Liver (tissue), 9 donors: ENCODE results near the gene ARMH3. TPM values are rescaled to one million over a fixed set of nuclear protein-coding genes. Genes with fewer than 3 reads are reported as not detected.

ENCODE experiments used
- DNase-seq: peaks from one replicate; pipeline ENCODE4 v3.0.0-alpha.2; 2017; ENCODE audit warnings: low spot score
- H3K27ac ChIP-seq, 2 donors: one replicate each; pipeline ENCODE4 v1.7.0; 2013; ENCODE audit warnings: inconsistent platforms in 2 of 2, low read length in 2 of 2, control low read depth in 1 of 2, low read depth in 1 of 2, mild to moderate bottlenecking in 1 of 2
- H3K27me3 ChIP-seq, 4 donors: one replicate each; pipeline versions ENCODE4 v1.6.1 to v1.7.0; 2013; ENCODE audit warnings: low read length in 3 of 4, inconsistent platforms in 1 of 4, mild to moderate bottlenecking in 1 of 4, moderate library complexity in 1 of 4; ENCODE audit not compliant: control insufficient read depth in 4 of 4, insufficient read depth in 4 of 4
- H3K36me3 ChIP-seq, 4 donors: one replicate each; pipeline versions ENCODE4 v1.6.1 to v1.7.0; 2013; ENCODE audit warnings: low read length in 3 of 4, mild to moderate bottlenecking in 3 of 4, low read depth in 1 of 4, moderate library complexity in 1 of 4; ENCODE audit not compliant: control insufficient read depth in 4 of 4, insufficient read depth in 3 of 4
- H3K4me1 ChIP-seq, 4 donors: one replicate each; pipeline versions ENCODE4 v1.6.1 to v1.7.0; 2013; ENCODE audit warnings: low read length in 3 of 4, mild to moderate bottlenecking in 3 of 4, moderate library complexity in 1 of 4; ENCODE audit not compliant: control insufficient read depth in 4 of 4, insufficient read depth in 4 of 4
- H3K4me3 ChIP-seq, 3 donors: one replicate each; pipeline versions ENCODE4 v1.6.1 to v1.7.0; 2013; ENCODE audit warnings: low read length in 3 of 3, control low read depth in 1 of 3, low read depth in 1 of 3, mild to moderate bottlenecking in 1 of 3
- H3K9ac ChIP-seq, 2 donors: one replicate each; pipeline ENCODE4 v1.7.0; 2013; ENCODE audit warnings: low read length in 2 of 2, mild to moderate bottlenecking in 2 of 2, moderate library complexity in 2 of 2, control low read depth in 1 of 2, low read depth in 1 of 2
- H3K9me3 ChIP-seq, 4 donors: one replicate each; pipeline versions ENCODE4 v1.6.1 to v1.7.0; 2013; ENCODE audit warnings: low read length in 3 of 4; ENCODE audit not compliant: control insufficient read depth in 4 of 4
- ATF3 ChIP-seq: IDR thresholded peaks from 2 replicates; pipeline ENCODE4 v1.6.1; 2016; ENCODE audit warnings: antibody characterized with exemption
- CTCF ChIP-seq: fragments of 150-350 bp; IDR thresholded peaks from 2 replicates; pipeline ENCODE4 v1.5.1; 2017; ENCODE audit warnings: improper control_type of control experiment, low read depth, low read length; ENCODE audit not compliant: missing input control
- EGR1 ChIP-seq, 2 donors: IDR thresholded peaks; 2 replicates each; pipeline ENCODE4 v1.6.1; 2016 to 2018; ENCODE audit warnings: antibody characterized with exemption in 2 of 2, low read depth in 2 of 2
- FOXA1 ChIP-seq: IDR thresholded peaks from 2 replicates; pipeline ENCODE4 v1.6.1; 2016; ENCODE audit warnings: antibody characterized with exemption
- FOXA2 ChIP-seq: IDR thresholded peaks from 2 replicates; pipeline ENCODE4 v1.6.1; 2016; ENCODE audit warnings: antibody characterized with exemption
- GABPA ChIP-seq, 2 donors: IDR thresholded peaks in 1 of 2; conservative IDR thresholded peaks in 1 of 2; 2 replicates each; pipeline ENCODE4 v1.6.1; 2016; ENCODE audit warnings: antibody characterized with exemption in 2 of 2, mild to moderate bottlenecking in 1 of 2, moderate library complexity in 1 of 2
- HNF4A ChIP-seq, 2 donors: conservative IDR thresholded peaks; 2 replicates each; pipeline ENCODE4 v1.6.1; 2016; ENCODE audit warnings: antibody characterized with exemption in 2 of 2, mild to moderate bottlenecking in 2 of 2
- HNF4G ChIP-seq: IDR thresholded peaks from 2 replicates; pipeline ENCODE4 v1.6.1; 2016; ENCODE audit warnings: antibody characterized with exemption
- JUND ChIP-seq, 2 donors: IDR thresholded peaks; 2 replicates each; pipeline ENCODE4 v1.6.1; 2016; ENCODE audit warnings: antibody characterized with exemption in 2 of 2
- MAX ChIP-seq: IDR thresholded peaks from 2 replicates; pipeline ENCODE4 v1.6.1; 2016; ENCODE audit warnings: antibody characterized with exemption
- NR2F2 ChIP-seq: IDR thresholded peaks from 2 replicates; pipeline ENCODE4 v1.6.1; 2016; ENCODE audit warnings: antibody characterized with exemption
- RAD21 ChIP-seq, 2 donors: IDR thresholded peaks; 2 replicates each; pipeline ENCODE4 v1.6.1; 2016; ENCODE audit warnings: antibody characterized with exemption in 2 of 2, mild to moderate bottlenecking in 2 of 2
- REST ChIP-seq: IDR thresholded peaks from 2 replicates; pipeline ENCODE4 v1.6.1; 2016; ENCODE audit warnings: antibody characterized with exemption, mild to moderate bottlenecking
- RXRA ChIP-seq, 2 donors: IDR thresholded peaks; 2 replicates each; pipeline ENCODE4 v1.6.1; 2017 to 2018; ENCODE audit warnings: antibody characterized with exemption in 2 of 2, mild to moderate bottlenecking in 1 of 2
- SP1 ChIP-seq: IDR thresholded peaks from 2 replicates; pipeline ENCODE4 v1.6.1; 2018; ENCODE audit warnings: antibody characterized with exemption, mild to moderate bottlenecking
- TAF1 ChIP-seq: conservative IDR thresholded peaks from 2 replicates; pipeline ENCODE4 v1.6.1; 2016; ENCODE audit warnings: antibody characterized with exemption, mild to moderate bottlenecking
- YY1 ChIP-seq: IDR thresholded peaks from 2 replicates; pipeline ENCODE4 v1.6.1; 2016; ENCODE audit warnings: antibody characterized with exemption, mild to moderate bottlenecking
- ZBTB33 ChIP-seq: IDR thresholded peaks from 2 replicates; pipeline ENCODE4 v1.6.1; 2016; ENCODE audit warnings: antibody characterized with exemption
- WGBS: extraction: QIAGEN DNeasy Blood & Tissue Kit; methylation state at CpG from one replicate; pipeline ENCODE4 v1.1.7; 2013; 5-methylcytosine and 5-hydroxymethylcytosine counted together
- polyA plus RNA-seq, 2 donors: library from polyadenylated mRNA; stranded (reverse) in 1 of 2; unstranded in 1 of 2; fragments of 200-250 nt in 1 of 2; fragments of >200 nt in 1 of 2; fragmentation: Nextera tagmentation in 1 of 2; extraction: Ambion mirVana in 1 of 2; gene quantifications; one replicate each; pipeline versions ENCODE4 v1.2.1 to v1.2.3, GENCODE V29; 2013 to 2015
- total RNA-seq, 2 donors: library from RNA; depleted of rRNA; stranded (reverse); fragments of >200 nt; gene quantifications; one replicate each; pipeline ENCODE4 v1.2.3, GENCODE V29; 2014
- donor health status: healthy.
- donor health status: healthy.
- donor health status: healthy.
- donor health status: healthy.
- donor health status: healthy.

Gene ARMH3
- total and polyA plus RNA-seq, 4 donors = 5.3 to 14.9 (median 9.2) TPM

- H3K4me1 ChIP-seq = peaks cover 11 to 22% (median 15%) of the 10 kb centered on the region in 4 donors
- DNase-seq = no peak
- H3K9ac ChIP-seq = no peak overlapping the region
- H3K36me3 ChIP-seq = peaks cover 0 to 2% (median 0%) of the 10 kb centered on the region in 4 donors
- H3K27ac ChIP-seq = peak overlapping the region; percentile 5 to 80
- H3K9me3 ChIP-seq = no peaks in the 10 kb centered on the region
- WGBS = 85% methylated on average over 2 of the region's 2 CpGs
- H3K27me3 ChIP-seq = no peaks in the 10 kb centered on the region
- peak overlapping the region in 1 of 3 donors; percentile 97 for H3K4me3 ChIP-seq
- no peak for TF ChIP-seq RAD21 (IDR thresholded peaks at IDR 0.05)
- TF ChIP-seq FOXA1 = no peak
- no peak for TF ChIP-seq ATF3
- TF ChIP-seq ZBTB33 = no peak
- TF ChIP-seq JUND (IDR thresholded peaks at IDR 0.05) = no peak
- TF ChIP-seq CTCF = no peak
- no peak for TF ChIP-seq HNF4G
- TF ChIP-seq NR2F2 = no peak
- no peak for TF ChIP-seq REST
- TF ChIP-seq HNF4A (conservative IDR thresholded peaks at IDR 0.05) = no peak
- no peak for TF ChIP-seq RXRA (IDR thresholded peaks at IDR 0.05)
- no peak for TF ChIP-seq TAF1
- no peak for TF ChIP-seq MAX
- no peak for TF ChIP-seq GABPA (IDR thresholded peaks at IDR 0.05 in 1 of 2, conservative IDR thresholded peaks at IDR 0.05 in 1 of 2)
- TF ChIP-seq EGR1 (IDR thresholded peaks at IDR 0.05; ENCODE audit: low read depth in 2 of 2) = no peak
- no peak for TF ChIP-seq YY1
- no peak for TF ChIP-seq FOXA2
- no peak for TF ChIP-seq SP1
These were observed 8.5 kb upstream of the ARMH3 start for GRCh38 chr10:102064503-102064867.
